ENCODE measurements around the gene SHCBP1. TPM values are rescaled to one million over a fixed set of nuclear protein-coding genes. Genes with fewer than 3 reads are reported as not detected.

The SHCBP1 gene
- total RNA-seq, 4 donors from 2014 or later, result 0.13 to 1.3 TPM; not detected in 2

DNA sequence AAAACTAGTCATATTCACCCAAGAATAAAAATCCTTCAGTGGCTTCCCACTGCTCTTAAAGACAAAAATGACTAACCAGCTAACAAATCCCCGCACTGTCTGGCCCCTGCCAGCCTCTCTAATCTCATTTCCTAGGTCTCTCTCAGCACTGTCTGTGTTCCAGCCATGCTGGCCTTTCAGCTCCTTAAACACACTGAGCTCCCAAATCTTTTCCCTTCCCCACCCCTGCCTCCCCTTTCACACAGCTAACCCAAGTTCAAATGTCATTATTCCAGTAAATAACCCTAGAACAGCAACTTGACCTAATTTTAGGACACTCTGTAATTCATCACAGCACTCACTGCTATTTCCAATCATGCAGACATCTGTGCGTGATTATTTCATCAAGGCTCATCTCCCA is 7.8 kb downstream of the SHCBP1 start:
- H3K4me3 ChIP-seq, result no peak overlapping the region
- H3K4me1 ChIP-seq, result no peaks in the 10 kb centered on the region
- in situ Hi-C loops (cut with MboI; ENCODE audit: low sequenced_read_pairs in 4 of 4), result no loop called here
- H3K36me3 ChIP-seq, result no peaks in the 10 kb centered on the region
- H3K9me3 ChIP-seq, result no peaks in the 10 kb centered on the region
- TF ChIP-seq POLR2A (IDR thresholded peaks at IDR 0.05), result no peak
- TF ChIP-seq, protein P1, sequence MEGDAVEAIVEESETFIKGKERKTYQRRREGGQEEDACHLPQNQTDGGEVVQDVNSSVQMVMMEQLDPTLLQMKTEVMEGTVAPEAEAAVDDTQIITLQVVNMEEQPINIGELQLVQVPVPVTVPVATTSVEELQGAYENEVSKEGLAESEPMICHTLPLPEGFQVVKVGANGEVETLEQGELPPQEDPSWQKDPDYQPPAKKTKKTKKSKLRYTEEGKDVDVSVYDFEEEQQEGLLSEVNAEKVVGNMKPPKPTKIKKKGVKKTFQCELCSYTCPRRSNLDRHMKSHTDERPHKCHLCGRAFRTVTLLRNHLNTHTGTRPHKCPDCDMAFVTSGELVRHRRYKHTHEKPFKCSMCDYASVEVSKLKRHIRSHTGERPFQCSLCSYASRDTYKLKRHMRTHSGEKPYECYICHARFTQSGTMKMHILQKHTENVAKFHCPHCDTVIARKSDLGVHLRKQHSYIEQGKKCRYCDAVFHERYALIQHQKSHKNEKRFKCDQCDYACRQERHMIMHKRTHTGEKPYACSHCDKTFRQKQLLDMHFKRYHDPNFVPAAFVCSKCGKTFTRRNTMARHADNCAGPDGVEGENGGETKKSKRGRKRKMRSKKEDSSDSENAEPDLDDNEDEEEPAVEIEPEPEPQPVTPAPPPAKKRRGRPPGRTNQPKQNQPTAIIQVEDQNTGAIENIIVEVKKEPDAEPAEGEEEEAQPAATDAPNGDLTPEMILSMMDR (IDR thresholded peaks at IDR 0.05 in 4 of 5, conservative IDR thresholded peaks at IDR 0.05 in 1 of 5), result no peak
- no peak for ATAC-seq
- intact Hi-C loops (cut with DNase I; ENCODE audit: low total_unique reads), result no loop called here
- no peak overlapping the region for H3K27ac ChIP-seq
- no peaks in the 10 kb centered on the region for H3K27me3 ChIP-seq
- no peak for DNase-seq

DNA sequence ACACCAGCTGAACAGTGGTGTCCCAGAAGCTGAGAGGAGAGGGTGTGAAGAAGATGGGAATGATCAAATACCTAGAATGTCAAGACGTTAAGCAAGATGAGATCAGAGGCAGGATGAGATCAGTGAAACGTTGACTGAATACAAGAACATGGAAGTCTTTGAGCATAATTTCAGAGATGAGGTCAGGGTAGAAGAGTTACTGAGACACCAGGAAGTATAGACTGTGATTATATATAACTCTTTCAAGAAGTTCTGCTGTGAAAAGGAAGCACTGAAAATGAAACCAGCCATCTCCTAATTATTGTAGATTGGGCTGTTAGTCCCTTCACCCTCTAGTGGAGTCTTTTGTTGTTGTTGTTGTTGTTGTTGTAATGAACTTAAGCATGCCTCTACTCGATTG is 9.1 kb downstream of the SHCBP1 start:
- Histone ChIP-seq H3K27ac (no peak overlapping the region), H3K4me1 (no peaks in the 10 kb centered on the region), H3K36me3 (no peaks in the 10 kb centered on the region), H3K4me3 (no peak overlapping the region), H3K9me3 (no peaks in the 10 kb centered on the region), H3K27me3 (no peaks in the 10 kb centered on the region)
- in situ Hi-C loops (cut with MboI; ENCODE audit: low sequenced_read_pairs in 4 of 4) (no loop called here), intact Hi-C loops (cut with DNase I; ENCODE audit: low total_unique reads) (no loop called here)
- no peak for ATAC-seq
- TF ChIP-seq POLR2A (IDR thresholded peaks at IDR 0.05), result no peak
- no peak for DNase-seq

DNA sequence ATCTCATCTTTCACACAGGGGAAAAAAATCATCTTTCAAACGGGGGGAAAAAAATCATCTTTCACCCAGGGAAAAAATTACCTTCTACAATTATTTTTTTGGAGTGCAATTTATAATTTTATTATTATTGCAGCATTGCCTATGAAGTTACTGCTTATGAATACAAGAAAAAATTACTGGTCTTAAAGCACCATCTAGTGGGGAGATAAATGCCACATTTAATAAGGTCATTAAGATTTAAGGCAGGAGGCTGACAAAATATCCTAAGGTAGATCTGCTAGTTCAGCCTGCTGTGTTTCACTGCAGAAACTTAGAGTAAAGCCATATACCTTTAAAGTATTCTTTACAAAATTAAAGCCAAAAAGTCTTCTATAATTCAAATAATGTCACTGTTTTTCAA is 13.7 kb downstream of the SHCBP1 start:
- no peaks in the 10 kb centered on the region for H3K4me1 ChIP-seq
- ATAC-seq (no peak), DNase-seq (no peak)
- H3K27ac ChIP-seq, result no peak overlapping the region
- no peaks in the 10 kb centered on the region for H3K36me3 ChIP-seq
- no peak overlapping the region for H3K4me3 ChIP-seq
- H3K9me3 ChIP-seq, result no peaks in the 10 kb centered on the region
- in situ Hi-C loops (cut with MboI; ENCODE audit: low sequenced_read_pairs in 4 of 4) (loop anchor here in 1 of 4 donors (10.0 kb wide), 1 partner anchor 53 kb away; no protein-coding TSS in a partner anchor), intact Hi-C loops (cut with DNase I; ENCODE audit: low total_unique reads) (loop anchor here (2.0 kb wide), 1 partner anchor 53 kb away; no protein-coding TSS in a partner anchor)
- H3K27me3 ChIP-seq, result no peaks in the 10 kb centered on the region
- TF ChIP-seq, protein P1 (IDR thresholded peaks at IDR 0.05 in 4 of 5, conservative IDR thresholded peaks at IDR 0.05 in 1 of 5), result peak in 4 of 5 experiments; percentile 12 to 48 (median 28)
- no peak for TF ChIP-seq POLR2A (IDR thresholded peaks at IDR 0.05)

DNA sequence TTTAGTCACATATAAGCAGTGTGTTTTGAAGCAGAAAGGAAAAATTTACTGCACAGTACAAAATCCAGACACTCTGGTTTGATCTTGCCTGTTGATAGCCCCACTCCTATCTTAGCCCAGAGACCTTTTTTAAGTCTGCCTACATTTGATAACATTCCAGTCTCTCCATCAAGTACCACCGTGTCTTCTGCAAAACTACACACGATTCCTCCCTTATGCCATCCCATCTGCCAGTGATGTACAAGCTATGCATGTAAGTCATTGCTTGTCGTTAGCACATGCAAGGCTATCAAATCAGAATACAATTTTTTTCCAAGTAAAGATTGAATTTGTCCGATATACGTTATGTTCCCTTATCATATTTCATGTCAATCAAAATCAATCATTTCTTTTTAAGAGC is 14.9 kb downstream of the SHCBP1 start:
- Histone ChIP-seq H3K36me3 (no peaks in the 10 kb centered on the region), H3K27me3 (no peaks in the 10 kb centered on the region), H3K4me1 (no peaks in the 10 kb centered on the region), H3K4me3 (no peak overlapping the region), H3K27ac (no peak overlapping the region), H3K9me3 (no peaks in the 10 kb centered on the region)
- in situ Hi-C loops (cut with MboI; ENCODE audit: low sequenced_read_pairs in 4 of 4), result loop anchor here in 1 of 4 donors (10.0 kb wide), 1 partner anchor 51 kb away; no protein-coding TSS in a partner anchor
- ATAC-seq (no peak), DNase-seq (no peak)
- TF ChIP-seq, protein P1 (IDR thresholded peaks at IDR 0.05 in 4 of 5, conservative IDR thresholded peaks at IDR 0.05 in 1 of 5), result no peak
- no peak for TF ChIP-seq POLR2A (IDR thresholded peaks at IDR 0.05)
- intact Hi-C loops (cut with DNase I; ENCODE audit: low total_unique reads), result loop anchor here (2.0 kb wide), 1 partner anchor 51 kb away; no protein-coding TSS in a partner anchor

DNA sequence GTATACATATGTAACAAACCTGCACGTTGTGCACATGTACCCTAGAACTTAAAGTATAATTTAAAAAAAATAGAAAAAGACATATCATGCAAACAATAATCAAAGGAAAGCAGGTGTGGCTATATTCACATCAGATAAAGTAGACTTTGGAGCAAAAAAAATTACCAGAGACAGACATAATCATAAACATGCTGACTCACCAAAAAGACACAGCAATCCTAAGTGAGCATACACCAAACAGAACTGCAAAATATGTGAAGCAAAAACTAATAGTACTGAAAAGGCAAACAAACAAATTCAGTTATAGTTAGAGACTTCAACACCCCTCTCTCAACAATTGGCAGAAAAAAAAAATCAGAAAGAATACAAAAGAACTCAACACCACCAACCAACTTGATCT is 29.9 kb downstream of the SHCBP1 start:
- intact Hi-C loops (cut with DNase I; ENCODE audit: low total_unique reads), result no loop called here
- H3K27ac ChIP-seq, result no peak overlapping the region
- no peaks in the 10 kb centered on the region for H3K27me3 ChIP-seq
- no peaks in the 10 kb centered on the region for H3K9me3 ChIP-seq
- no peaks in the 10 kb centered on the region for H3K36me3 ChIP-seq
- H3K4me3 ChIP-seq, result no peak overlapping the region
- TF ChIP-seq, protein P1 (IDR thresholded peaks at IDR 0.05 in 4 of 5, conservative IDR thresholded peaks at IDR 0.05 in 1 of 5), result no peak
- no peak for TF ChIP-seq POLR2A (IDR thresholded peaks at IDR 0.05)
- in situ Hi-C loops (cut with MboI; ENCODE audit: low sequenced_read_pairs in 4 of 4), result no loop called here
- DNase-seq (no peak), ATAC-seq (no peak)
- H3K4me1 ChIP-seq, result no peaks in the 10 kb centered on the region
